ENCODE data around the gene ADAM10.

DNA sequence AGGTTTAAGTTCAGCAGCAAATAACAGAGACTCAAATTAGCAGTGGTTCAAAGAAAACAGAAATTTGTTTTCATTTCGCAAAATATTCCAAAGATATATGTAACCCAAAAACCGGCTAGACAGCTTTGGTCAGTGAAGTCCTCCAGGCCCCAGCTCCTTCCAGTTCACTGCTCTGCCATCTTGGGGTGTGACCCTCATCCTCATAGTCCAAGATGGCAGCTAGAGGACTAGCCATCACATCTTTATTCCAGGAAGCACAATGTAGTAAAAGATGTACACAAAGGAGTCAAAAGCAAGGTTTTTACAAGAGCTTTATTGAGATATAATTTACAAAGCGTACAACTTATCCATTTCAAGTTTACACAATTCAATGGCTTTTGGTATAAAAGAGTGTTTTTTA, 210.6 kb downstream of the ADAM10 start:
- TF ChIP-seq, protein P1, sequence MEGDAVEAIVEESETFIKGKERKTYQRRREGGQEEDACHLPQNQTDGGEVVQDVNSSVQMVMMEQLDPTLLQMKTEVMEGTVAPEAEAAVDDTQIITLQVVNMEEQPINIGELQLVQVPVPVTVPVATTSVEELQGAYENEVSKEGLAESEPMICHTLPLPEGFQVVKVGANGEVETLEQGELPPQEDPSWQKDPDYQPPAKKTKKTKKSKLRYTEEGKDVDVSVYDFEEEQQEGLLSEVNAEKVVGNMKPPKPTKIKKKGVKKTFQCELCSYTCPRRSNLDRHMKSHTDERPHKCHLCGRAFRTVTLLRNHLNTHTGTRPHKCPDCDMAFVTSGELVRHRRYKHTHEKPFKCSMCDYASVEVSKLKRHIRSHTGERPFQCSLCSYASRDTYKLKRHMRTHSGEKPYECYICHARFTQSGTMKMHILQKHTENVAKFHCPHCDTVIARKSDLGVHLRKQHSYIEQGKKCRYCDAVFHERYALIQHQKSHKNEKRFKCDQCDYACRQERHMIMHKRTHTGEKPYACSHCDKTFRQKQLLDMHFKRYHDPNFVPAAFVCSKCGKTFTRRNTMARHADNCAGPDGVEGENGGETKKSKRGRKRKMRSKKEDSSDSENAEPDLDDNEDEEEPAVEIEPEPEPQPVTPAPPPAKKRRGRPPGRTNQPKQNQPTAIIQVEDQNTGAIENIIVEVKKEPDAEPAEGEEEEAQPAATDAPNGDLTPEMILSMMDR (IDR thresholded peaks at IDR 0.05 in 4 of 5, conservative IDR thresholded peaks at IDR 0.05 in 1 of 5): no peak
- TF ChIP-seq POLR2A (IDR thresholded peaks at IDR 0.05): no peak
